NCI-H2196 (cell line): ENCODE results near the gene CT45A8.
"Not testable (repeated sequence)": the region's sequence is repeated elsewhere in the genome, so short reads cannot be mapped to it uniquely, and the experiment has no call there.

Source experiments
- DNase-seq: peaks from one replicate; lab custom pipeline; 2025; ENCODE audit not compliant: unreplicated experiment; lab: John Stamatoyannopoulos, UW

CT45A8 gene, protein sequence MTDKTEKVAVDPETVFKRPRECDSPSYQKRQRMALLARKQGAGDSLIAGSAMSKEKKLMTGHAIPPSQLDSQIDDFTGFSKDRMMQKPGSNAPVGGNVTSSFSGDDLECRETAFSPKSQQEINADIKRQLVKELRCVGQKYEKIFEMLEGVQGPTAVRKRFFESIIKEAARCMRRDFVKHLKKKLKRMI

DNA sequence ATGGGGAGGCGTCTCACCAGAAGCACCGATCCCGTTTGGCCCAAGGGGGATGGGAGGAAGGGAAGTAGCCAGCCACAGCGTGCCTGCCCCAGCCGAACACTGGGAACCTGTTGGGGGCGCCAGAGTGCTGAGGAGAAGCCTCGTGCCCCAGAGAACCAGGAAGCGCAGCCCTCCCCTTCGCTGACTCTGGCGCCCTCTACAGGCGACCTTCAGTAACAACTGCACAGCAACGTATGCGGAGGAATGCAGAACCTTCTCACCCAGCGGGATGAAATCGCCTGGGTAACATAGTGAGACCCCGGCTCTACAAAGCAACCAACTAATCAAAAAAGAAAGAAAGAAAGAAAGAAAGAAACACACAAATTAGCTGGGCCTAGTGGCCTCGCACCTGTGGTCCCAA, at the start of gene CT45A8:
Gene CT45A8 (minus strand): TSS at position 101 of the 400 bp plus-strand sequence. CDS start 3,755 bp downstream, outside the sequence.
- DNase-seq, result not testable (repeated sequence)

DNA sequence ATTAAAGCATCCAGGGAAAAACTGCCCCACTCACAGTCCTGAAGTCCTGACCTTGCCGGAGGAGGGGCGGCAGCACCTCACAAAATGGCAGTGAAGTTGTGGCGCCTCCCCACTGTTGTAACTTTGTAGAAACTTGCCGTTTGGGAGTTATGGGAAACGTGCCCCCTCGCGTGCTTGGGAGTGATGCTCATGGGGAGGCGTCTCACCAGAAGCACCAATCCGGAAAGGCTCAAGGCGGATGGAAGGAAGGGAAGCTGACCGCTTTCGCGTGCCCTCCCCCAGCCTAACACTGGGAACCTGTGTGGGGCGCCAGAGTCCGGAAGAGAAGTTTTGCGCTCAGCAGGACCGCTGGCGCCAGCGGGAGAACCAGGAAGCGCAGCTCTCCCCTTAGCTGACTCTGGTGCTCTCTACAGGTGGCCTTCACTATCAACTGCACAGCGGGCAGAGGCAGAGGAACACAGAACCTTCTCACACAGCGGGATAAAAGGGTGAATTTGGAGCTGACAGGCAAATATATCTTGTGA, 39.0 kb upstream of the CT45A8 start, which contains the start of the genes CT45A10 and SAGE1:
Gene CT45A10 (minus strand): TSS at position 151 of the 524 bp plus-strand sequence. CDS start 8,100 bp downstream, outside the sequence.
Gene SAGE1 (plus strand): TSS at position 423 of the 524 bp plus-strand sequence. CDS start 2,527 bp downstream, outside the sequence.
- DNase-seq, result no peak

DNA sequence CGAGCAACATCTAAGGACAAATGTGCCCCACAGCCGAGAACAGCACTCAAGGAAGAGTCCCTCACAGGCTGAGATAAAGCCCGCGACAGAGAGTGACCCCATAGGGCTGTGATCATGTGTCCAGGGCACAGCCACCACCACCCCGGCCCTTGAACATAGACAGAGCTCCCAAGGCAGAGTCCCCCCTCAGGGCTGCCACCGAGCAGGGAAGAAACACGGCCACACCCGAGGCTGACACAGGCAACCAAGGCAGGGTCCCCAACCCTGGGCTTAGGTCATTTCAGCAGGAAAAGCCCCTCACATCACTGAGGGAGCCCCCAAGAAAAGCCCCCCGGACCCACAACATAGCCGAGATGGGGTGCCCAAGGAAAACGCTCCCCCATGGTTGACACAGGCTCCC, 38.4 kb upstream of the CT45A8 start:
- no peak for DNase-seq

DNA sequence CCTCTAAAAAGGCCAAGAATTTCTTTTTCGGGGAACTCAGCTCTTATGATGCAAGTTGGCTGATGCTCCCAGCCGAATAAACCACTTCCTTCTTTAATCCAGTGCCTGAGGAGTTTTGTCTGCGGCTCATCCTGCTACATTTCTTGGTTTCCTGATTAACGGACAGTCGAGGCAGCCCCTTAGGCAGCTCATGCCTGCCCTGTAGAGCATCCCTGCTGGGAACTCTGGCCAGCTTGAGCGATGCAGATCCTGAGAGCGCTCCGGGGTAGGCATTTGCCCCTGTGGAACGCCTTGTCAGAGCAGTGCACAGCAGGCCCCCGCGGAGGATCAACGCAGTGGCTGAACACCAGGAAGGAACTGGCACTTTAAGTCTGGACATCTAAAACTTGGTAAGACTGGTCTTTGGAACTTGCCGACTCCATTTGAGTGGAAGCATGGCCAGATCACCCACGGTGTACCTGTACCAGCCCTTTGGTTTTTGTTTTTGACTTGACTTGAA, 35.8 kb upstream of the CT45A8 start:
- DNase-seq, result no peak

DNA sequence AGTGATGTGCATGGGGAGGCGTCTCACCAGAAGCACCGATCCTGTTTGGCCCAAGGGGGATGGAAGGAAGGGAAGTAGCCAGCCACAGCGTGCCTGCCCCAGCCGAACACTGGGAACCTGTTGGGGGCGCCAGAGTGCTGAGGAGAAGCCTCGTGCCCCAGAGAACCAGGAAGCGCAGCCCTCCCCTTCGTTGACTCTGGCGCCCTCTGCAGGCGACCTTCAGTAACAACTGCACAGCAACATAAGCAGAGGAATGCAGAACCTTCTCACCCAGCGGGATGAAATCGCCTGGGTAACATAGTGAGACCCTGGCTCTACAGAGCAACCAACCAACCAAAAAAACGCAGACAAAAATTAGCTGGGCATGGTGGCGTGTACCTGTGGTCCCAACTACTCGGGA, 34.6 kb upstream of the CT45A8 start:
- DNase-seq, result not testable (repeated sequence)

DNA sequence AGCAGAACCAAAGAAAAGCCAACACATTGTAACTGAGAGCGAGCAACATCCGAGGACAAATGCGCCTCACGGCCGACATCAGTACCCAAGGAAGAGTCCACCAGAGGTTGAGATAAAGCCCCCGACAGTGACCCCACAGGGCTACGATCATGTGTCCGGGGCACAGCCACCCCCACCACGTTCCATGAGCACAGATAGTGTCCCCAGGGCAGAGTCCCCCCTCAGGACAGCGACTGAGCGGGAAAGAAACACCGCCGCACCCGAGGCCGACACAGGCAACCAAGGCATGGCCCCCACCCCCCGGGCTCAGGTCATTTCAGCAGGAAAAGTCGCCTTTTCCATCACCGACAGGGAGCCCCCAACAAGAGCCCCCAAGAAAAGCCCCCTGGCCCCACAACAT, 33.9 kb upstream of the CT45A8 start:
- not testable (repeated sequence) for DNase-seq

DNA sequence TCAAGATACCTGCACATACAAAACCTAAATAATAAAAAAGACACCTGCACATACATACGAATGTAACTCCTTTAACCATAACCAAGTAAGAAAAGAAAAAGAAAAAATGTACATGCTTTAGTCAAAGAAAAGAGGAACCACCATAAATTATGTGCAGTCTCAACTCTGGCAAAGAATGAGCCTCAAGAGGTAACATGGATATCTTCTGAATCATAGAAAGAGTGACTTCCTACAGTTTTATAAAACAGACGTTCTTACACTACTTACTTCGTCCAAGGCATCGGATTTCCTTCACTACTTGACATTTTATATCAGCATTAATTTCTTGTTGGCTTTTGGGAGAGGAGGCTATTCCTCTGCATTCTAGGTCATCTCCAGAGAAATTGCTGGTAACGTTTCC, 28.4 kb upstream of the CT45A8 start:
- DNase-seq, result not testable (repeated sequence)

DNA sequence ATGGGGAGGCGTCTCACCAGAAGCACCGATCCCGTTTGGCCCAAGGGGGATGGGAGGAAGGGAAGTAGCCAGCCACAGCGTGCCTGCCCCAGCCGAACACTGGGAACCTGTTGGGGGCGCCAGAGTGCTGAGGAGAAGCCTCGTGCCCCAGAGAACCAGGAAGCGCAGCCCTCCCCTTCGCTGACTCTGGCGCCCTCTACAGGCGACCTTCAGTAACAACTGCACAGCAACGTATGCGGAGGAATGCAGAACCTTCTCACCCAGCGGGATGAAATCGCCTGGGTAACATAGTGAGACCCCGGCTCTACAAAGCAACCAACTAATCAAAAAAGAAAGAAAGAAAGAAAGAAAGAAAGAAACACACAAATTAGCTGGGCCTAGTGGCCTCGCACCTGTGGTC, 17.4 kb upstream of the CT45A8 start, which contains the start of gene CT45A9:
Gene CT45A9 (minus strand): TSS at position 101 of the 400 bp plus-strand sequence. CDS start 3,751 bp downstream, outside the sequence.
- DNase-seq, result not testable (repeated sequence)

DNA sequence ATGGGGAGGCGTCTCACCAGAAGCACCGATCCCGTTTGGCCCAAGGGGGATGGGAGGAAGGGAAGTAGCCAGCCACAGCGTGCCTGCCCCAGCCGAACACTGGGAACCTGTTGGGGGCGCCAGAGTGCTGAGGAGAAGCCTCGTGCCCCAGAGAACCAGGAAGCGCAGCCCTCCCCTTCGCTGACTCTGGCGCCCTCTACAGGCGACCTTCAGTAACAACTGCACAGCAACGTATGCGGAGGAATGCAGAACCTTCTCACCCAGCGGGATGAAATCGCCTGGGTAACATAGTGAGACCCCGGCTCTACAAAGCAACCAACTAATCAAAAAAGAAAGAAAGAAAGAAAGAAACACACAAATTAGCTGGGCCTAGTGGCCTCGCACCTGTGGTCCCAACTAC, 17.2 kb downstream of the CT45A8 start, which contains the start of gene CT45A7:
Gene CT45A7 (minus strand): TSS at position 101 of the 400 bp plus-strand sequence. CDS start 3,747 bp downstream, outside the sequence.
- DNase-seq, result not testable (repeated sequence)

DNA sequence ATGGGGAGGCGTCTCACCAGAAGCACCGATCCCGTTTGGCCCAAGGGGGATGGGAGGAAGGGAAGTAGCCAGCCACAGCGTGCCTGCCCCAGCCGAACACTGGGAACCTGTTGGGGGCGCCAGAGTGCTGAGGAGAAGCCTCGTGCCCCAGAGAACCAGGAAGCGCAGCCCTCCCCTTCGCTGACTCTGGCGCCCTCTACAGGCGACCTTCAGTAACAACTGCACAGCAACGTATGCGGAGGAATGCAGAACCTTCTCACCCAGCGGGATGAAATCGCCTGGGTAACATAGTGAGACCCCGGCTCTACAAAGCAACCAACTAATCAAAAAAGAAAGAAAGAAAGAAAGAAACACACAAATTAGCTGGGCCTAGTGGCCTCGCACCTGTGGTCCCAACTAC, 34.4 kb downstream of the CT45A8 start, which contains the start of gene CT45A2:
Gene CT45A2 (minus strand): TSS at position 101 of the 400 bp plus-strand sequence. CDS start 3,747 bp downstream, outside the sequence.
- not testable (repeated sequence) for DNase-seq

DNA sequence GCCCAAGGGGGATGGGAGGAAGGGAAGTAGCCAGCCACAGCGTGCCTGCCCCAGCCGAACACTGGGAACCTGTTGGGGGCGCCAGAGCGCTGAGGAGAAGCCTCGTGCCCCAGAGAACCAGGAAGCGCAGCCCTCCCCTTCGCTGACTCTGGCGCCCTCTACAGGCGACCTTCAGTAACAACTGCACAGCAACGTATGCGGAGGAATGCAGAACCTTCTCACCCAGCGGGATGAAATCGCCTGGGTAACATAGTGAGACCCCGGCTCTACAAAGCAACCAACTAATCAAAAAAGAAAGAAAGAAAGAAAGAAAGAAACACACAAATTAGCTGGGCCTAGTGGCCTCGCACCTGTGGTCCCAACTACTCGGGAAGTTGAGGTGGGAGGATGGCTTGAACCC, 51.7 kb downstream of the CT45A8 start, which contains the start of gene CT45A6:
Gene CT45A6 (minus strand): TSS at position 101 of the 400 bp plus-strand sequence. CDS start 3,794 bp downstream, outside the sequence.
- not testable (repeated sequence) for DNase-seq
